GM18511 (cell line): ENCODE data around the gene TINAG.

Experiments
- ATAC-seq: cut with Tn5 transposase; IDR thresholded peaks from one replicate; pipeline ENCODE4 v1.9.1; 2021; ENCODE audit warnings: mild to moderate bottlenecking, moderate library complexity; ENCODE audit not compliant: unreplicated experiment

Gene TINAG, protein sequence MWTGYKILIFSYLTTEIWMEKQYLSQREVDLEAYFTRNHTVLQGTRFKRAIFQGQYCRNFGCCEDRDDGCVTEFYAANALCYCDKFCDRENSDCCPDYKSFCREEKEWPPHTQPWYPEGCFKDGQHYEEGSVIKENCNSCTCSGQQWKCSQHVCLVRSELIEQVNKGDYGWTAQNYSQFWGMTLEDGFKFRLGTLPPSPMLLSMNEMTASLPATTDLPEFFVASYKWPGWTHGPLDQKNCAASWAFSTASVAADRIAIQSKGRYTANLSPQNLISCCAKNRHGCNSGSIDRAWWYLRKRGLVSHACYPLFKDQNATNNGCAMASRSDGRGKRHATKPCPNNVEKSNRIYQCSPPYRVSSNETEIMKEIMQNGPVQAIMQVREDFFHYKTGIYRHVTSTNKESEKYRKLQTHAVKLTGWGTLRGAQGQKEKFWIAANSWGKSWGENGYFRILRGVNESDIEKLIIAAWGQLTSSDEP

DNA sequence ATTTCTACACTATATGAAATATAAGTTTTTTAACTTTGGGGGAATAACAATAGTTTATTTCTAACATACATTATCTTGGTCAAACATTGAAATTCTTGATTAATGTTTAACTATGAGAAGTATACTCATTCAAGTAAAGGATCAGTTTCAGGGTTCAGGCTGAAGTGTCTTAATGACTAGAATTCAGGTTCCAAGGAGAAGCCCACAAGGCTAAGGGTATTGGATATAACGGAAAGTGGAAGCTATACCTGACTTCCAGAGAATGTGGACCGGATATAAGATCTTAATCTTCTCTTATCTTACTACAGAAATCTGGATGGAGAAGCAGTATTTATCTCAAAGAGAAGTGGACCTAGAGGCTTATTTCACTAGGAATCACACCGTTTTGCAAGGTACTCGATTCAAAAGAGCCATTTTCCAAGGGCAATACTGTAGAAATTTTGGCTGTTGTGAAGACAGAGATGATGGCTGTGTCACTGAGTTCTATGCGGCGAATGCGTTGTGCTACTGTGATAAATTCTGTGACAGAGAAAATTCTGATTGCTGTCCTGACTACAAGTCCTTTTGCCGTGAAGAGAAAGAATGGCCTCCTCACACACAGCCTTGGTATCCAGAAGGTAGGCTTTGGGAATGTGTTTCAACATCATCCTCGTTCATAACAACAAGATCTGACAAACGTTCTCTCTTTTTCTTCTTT is at the start of gene TINAG:
TINAG (plus strand) TSS at position 153 of the 697 bp plus-strand sequence; CDS start at position 263, 110 bp downstream.
- ATAC-seq, result peak; percentile 48

DNA sequence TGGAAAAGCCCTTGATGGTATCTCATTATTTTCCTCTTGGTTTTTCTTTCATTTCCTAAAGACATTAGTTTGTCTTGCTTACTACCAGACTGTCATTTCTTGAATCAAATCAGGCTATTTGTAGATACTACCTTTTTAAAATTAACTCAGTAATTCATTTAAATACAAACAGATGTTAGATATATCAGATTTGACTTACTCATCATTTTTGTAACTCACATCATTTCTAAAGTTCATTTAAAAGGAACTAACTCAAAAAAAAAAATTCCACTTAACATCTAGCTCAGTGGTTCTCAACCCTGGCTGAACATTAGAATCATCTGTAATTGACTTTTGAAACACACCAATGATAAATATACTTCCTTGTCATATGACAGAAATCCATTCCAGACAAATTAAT is 48.2 kb upstream of the TINAG start:
- ATAC-seq, result no peak

DNA sequence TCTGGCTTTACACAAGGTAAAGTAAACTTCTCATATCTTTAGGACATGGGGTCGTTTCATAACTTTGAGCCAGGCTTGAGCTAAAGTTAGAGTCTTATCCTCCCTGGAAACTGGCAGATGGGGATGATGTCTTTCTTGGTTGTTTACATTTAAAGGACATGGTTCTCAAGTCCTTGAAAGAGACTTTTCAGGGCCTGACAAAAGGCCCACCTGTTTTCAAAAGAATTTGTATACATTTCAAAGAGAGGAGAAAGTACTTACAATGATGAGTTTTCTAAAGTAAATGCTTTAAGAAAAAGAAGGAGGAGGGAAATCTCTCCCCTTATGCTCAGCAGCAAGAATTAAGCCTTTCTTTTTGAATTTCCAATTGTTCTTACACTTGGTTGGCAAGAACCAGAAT is 45.7 kb upstream of the TINAG start:
- ATAC-seq, result no peak

DNA sequence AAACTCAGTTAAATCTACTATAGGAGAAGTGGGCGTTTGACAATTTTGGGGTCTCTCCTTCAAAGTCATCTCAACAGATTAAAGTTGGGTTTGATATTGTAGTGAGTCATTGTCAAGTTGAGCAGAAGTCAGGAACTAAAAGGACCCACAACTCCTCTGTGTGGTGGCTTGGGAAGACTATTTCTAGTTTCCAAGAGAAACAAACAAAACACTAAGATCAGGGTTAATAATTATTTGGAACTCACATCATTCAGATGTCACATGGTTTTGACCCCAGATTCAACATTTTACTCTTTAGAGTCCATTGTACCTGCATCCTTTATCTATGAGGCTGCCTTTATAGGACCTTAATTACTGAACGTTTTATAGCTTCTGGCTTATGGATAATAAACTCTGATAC is 45.3 kb upstream of the TINAG start:
- ATAC-seq, result no peak

DNA sequence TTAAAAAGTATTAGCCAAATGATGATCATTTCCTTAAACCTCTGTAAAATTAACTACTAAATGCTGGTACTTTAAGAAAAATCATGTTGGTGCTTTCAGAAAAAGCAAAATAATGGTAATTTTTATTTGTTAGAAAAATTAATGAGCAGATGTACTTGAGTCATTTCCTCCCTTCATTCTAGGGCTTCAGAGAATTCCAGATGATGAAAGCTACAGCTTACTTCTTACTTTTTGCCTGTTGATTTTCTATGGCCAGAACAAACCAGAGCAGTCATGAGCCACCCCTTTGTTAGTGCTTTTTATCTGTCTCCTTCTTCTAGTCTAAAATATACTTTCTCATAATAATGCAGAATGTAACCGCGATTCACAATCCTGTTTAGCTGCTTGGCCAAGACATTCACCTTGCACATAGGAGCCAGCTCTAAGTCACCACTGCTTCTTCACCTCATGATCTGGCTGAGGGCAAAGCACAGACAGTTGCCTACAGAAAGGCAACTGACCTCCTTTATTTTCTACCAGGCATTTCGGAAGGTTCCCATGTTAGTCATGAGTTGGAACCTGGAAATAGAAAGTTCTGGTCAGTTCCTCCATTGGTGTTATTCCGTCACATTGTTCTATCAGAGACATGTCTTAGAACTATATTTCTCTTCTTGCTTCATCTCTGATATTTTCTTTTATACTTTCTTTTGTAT is 43.5 kb upstream of the TINAG start:
- ATAC-seq, result no peak

DNA sequence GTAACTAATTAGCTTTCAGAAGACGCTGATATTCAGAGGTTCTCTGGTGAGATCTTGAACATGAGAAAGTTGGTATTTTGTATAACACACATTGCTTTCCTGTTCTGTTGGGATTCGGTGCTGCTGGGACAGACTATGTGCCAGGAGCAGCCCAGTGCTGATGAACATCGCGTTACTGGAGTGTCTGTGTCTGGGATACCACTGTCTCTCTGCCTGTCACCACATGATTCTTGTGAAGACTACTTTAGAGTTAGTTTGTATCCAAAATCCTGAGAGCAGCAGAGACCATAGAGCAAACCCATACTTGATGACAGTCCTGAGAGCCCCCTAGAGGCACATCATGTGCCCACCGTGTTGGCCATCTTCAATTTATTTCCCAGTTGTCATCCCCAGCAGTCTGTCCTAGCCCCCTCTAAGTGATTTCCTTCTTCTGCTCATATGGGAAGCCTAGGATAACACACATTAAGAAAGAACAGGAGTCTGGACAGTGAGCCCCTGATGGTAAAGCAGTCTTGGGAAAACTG is 41.8 kb upstream of the TINAG start:
- ATAC-seq, result no peak

DNA sequence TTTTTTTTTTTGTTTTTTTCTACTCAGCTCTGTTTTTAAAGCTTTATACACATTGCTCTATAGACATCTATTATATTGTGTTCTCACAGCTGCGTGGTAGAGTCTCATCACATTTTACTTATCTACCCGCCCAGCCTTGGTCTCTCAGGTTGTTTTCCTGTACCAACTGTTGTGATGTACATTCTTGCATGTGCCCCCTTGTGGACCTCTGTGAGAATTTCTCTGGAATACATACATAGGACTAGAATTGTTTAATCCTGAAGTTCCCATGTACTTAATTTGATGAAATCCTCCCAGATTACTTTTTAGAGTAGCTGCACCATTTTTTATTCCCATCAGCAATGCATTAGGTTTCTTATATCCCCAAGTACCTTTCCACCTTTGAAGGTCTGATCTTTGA is 40.4 kb upstream of the TINAG start:
- no peak for ATAC-seq

DNA sequence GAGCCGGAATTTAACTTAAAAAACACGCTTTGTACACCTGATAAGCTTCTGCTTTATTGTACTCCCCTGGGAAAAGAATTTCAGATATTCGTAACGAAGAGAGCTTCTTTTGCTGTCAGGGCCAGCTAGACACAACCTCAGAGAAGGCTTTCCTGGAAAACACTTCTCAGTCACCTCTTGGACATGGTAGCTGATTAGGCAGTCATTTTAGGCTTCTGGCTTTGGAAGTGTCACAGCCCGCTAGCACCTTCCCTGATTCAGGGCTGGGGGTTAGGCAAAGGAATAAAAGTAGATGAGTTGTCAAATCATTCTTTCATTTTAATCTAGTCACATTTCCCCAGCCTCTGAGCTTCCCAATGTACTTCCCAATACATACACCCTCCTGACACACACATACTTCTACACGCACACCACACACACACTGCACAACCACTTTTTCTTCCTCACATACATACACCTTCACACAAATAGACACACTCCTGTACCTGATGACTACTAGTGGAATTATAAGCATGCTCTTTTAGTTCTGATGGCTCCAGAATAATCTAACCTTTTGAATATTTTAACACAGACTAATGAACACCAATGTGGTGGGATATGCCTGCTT is 34.9 kb upstream of the TINAG start:
- peak; percentile 9 for ATAC-seq

DNA sequence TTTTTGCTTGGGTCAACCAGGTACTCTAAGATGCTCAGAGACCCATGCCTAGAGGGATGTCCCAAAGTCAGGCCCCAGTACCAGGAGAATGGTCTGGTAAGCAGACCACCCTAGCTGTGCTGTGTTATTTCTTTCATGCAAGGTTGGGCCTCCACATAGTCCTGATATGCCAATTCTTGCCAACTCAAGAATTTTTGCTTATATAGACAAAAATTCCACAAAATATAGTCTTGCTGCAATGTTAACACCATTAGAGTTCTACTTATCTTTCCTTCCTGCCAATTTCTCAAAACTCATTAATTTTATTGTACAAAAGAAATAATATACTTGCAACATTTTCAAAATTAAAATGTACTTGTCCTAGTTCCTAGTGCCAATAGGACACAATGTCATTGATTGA is 33.9 kb upstream of the TINAG start:
- no peak for ATAC-seq

DNA sequence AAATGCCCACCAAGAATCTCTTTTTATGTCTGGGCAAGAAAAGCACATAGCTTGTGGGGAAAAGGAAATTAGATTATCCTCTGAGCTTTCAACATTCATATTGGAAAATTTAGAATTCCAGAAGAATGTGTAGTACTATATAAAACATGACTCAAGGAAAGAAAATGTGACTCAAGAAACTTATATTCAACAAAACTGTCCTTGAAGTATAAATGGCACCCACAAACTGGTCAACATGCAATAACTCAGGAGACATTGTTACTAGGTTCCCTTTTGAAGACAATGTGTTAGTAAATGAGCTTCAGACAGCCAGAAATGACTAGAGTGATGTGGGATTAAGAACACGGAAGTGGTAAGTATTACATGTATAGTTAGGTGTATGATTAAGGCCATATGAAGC is 26.1 kb upstream of the TINAG start:
- ATAC-seq, result no peak

DNA sequence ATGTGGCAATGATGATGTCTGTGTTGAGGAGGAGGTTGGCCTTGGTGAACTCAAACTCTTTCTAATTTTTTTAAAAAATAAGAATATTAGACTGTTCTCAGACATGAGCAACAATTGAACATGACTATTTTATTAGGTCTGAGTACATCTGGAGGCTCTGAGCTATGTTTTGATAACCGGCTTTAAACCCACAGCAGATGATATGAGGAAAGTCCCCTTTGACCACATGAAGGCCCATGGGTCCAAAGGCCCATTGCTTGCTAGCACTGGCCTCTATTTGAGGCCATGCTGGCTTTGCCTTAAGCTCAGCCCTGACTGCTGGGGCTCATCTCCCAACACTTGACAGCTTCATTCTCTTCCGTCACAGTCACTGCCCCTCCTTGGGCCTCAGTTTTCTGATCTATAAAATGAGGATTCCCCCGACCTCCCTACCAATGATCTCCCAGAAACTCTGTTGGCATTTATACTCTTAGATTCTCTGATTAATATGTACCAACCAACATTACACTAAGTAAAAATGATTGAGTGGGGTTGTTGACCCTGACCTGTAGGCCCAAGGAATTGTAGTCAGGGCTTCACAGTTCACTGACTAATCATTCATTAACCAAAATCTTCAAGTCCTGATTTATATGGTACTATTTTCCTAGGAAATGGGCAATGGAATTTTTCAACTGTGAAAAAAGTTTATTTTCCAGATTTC is 23.9 kb upstream of the TINAG start:
- no peak for ATAC-seq

DNA sequence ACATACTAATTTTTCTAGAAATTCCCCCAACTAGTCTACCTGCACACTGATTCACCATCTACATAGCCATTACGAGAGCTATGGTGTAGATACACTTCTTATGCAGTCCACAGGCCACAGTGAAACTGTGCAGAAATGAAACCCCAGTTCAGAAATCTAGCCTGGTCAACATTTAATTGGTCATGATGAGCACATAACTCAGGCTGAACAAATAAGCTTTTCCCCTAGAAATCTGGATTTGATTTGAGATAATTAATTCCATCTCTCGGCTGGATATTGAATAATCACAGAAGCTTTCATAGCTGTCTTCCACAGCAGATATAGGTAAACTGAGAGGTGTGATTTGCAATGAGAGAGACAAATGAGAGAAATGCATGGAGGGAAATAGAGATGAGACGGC is 22.6 kb upstream of the TINAG start:
- no peak for ATAC-seq

DNA sequence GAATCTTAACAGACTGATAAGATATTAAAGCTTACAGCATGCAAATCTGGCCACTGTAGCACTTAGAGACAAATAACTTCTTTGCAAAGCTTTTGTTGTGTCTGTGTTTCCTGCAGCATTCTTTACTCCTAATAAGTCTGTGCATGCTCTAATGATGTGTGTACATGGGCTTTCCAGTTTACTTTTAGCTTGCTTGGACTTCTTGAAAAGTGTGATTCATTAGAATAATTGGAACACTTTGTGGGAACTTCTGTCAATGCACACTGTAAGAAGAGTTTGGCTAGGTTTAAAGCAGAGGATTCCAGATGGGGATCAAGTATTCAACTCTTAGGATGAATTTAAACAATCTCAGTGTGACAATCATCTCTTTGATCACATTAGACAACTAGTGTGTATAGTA is 22.1 kb upstream of the TINAG start:
- no peak for ATAC-seq

DNA sequence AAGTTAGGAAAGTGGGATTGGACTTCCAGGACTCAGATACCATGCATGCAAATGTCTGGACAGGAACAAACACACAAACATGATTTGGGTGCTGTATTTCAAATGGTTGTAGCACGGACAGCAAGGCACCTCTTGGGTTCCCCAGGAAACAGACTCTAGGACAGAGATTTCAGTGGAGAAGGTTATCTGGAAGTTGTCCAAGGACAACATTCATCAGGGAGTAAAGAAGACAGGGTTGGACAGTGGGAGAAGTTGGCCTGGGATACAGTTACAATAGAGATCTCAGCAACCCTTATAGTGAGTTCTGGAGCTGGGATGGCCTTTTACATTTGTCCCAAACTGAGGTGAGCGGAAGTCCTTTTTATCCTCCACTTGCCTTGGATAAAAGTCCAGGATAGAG is 19.8 kb upstream of the TINAG start:
- no peak for ATAC-seq

DNA sequence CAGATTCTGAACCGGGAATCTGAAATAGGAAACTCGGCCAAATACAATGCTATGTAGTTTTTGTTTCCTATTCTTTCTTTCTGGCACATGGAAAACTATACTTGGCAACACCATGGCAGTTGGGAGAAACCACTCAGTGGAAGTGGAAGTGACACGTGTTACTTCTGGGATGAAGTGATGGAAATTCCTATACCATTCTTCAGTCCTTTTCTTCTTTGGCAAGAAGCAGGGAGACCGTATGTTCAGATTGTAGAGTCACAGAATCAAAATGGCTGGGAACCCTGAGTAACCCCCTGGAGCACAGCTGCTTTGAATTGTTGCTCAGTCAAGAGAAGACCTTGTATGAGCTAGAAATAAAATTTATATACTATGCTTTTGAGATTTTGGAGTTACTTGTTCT is 18.8 kb upstream of the TINAG start:
- no peak for ATAC-seq

DNA sequence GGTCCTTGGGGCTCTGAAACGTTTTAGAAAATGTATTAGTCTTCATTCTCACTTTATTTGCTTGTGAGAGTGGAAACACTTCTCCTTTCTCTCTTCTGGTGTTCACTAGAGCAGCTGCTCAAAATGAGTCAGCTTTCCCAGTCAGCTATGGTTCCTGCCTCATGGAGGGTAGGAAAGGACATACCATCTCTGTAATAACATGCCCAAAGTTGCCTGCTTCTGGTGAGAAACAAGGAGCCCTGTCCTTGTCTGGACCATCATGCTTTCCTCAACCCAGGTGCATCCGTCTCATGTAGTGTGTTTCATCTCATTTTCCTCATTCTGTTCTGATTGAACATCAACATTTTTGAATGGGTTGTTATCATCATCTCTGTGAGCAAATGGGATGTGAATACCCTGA is 17.1 kb upstream of the TINAG start:
- ATAC-seq, result peak; percentile 77

DNA sequence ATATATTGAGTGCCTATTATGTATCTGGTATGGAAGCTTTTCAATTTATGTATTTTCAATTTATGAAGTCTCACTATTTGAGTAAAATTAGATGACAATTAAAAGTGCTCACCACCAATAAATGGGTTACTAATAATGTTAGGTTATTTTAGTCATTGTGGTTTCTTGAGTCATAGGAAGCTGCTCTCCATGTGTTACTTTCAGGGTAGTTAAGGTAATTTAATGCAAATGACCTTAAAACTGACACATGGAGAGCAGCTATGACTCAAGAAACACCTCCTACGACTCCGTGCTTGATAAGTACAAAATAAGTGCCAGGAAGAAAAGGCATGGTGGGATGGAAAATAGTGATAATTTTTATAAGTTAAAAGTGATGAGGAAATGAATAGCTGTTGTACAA is 16.5 kb upstream of the TINAG start:
- ATAC-seq, result peak; percentile 92

DNA sequence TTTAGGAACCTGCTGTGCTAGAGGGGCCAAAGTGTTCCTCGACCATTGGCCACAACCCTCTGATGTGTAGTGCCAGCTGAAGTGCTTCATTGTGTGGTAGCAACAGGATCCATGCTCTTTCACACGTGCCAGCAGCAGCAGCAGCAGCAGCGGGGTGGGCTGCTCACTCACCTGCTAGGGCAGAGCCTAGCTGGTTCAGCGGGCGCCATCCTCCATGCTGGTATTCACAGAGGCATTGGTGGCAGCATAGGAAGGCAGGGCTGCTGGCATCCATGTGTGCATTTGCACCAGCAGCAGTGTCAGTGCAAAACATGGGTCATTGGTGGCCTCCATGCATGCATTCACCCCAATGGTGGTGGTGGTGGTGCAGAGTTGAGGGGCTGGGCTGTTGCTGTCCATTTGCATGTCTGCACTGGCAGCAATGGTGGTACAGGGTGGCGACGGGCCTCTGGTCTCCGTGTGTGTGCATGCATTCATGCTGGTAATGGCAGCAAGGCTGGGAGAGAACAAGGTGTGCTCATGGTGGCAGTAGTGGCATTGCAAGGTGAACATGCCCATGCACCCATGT is 13.2 kb upstream of the TINAG start:
- no peak for ATAC-seq

DNA sequence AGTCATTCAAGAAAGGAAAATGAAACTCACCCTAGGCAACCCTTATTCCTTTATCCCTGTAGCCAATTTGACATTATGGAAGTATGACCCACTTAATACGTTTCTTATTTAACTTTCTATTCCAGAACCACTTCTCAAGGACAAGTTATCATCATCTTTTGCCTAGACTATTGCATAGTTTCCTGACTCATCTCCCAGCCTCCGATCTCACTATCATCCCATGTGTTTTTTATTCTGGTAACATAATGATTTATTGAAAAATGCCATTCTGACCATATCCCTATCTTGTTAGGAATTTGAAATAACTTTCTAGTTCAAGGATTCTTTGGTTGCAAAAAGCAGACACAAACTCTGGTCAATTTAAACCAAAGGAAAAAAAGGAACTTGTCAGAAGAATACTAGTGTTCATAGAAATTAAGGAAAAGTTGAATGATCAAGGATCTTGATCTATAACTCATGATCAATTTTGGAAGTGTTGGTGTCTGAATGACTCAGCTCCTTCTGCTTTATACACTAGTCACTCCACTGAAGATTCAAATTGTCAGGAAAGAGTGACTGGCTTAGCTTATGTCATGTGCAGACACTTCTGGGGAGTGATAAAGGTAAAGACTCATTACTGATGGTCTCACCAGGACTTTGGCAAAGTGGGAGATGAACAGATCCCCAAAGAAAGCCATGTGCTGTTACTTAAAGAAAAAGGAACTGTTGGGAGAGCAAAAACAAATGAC is 8.5 kb upstream of the TINAG start:
- no peak for ATAC-seq

DNA sequence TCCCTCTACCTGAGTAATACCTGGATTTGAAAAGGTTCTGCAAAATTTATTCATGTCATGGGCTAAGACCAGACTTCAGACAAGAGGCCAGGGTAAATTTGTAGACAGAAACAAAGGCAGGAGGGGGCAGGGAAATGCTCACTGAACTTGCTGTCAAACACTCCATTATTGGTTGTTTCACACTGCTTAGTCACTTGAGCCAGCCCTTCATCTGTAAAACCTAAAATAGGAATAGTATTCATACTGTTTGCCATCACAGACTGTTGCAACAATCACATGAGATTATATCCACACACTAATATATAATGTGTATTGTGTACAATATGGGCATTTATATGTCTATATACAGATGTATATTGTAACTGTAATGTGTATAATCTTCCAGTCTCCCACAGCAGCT is 6.5 kb upstream of the TINAG start:
- ATAC-seq, result no peak
